GM18867 (cell line): ENCODE measurements around the gene CHEK1.

ENCODE experiments used
- ATAC-seq: cut with Tn5 transposase; IDR thresholded peaks from one replicate; pipeline ENCODE4 v1.9.1; 2021; ENCODE audit warnings: mild to moderate bottlenecking, moderate library complexity; ENCODE audit not compliant: unreplicated experiment

Gene CHEK1

DNA sequence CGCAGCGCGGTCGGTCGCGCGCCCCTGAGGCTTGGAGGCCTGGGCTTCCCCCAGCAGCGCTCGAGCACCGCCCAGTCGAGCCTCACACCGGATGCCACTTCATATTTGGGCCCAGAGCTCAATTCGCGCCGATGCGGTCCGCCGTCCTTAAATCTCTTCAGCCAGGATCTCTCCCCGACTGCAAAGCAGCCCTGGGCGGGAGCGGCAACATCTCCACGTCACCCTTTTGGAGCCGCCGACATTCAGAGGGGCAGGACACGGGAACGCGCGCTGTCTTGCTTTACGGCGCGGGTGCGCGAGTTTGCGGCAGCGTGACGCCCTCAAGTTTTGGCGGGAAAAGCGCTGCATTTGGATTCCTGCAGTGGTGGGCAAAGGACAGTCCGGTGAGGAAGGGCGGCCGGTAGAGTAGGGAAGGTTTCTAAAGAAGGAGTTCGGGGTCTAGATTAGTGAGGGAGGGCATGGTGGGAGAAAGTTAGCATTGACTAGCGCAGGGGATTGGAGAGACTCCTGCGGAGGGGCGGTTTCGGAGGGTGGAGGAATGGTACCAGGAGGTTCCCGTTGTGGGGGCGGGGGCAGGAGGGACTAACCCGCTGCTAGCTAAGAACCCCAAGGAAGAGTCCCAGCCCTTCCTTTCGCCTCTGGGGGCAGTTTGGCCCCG is 796 bp downstream of the CHEK1 start:
- ATAC-seq, result peak; percentile 87

- peak; percentile 42 for ATAC-seq
Measured at GRCh38 chr11:125626288-125626950, 1.5 kb downstream of the CHEK1 start.

DNA sequence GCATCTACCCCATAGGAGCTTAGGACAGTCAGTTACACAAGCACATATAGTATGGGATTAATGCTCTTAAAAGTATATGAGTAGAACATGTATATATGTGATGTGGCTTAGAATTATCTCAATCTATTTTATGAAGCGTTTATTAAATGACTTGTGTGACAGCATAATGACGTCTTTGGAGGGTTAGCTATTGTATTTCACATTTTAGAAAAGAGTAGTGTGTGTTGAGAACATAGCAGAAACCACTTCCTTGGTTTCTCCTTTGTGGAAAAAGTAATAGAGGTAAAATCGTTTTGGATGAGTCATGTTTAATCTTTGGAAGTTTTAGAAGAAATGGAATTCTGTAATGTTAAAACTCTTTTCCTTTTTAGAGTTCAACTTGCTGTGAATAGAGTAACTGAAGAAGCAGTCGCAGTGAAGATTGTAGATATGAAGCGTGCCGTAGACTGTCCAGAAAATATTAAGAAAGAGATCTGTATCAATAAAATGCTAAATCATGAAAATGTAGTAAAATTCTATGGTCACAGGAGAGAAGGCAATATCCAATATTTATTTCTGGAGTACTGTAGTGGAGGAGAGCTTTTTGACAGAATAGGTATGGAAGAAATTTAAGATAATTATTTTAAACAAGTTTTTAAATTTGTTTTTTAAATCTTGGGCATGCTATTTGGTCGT is 2.4 kb downstream of the CHEK1 start:
- ATAC-seq, result no peak

- ATAC-seq, result no peak
Measured at GRCh38 chr11:125637840-125638239, 12.9 kb downstream of the CHEK1 start.

DNA sequence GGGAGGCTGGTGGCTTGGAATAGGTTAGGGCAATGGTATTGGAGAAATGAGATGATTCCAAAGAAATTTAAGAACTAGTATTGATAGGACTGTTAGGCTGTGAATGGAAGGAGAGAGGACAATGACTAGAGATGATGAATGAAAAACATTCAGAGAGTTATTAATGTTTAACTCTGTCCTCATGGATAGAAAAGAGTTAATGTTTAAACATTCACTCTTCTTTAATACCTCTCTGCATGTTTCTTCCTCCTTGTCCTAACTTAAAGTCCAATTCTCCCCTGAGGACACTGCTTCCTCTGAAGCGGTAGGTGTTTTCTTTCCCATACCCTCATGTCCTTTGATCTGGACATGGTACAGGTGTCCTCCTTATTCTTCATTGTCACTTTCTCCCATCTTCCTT is 13.4 kb downstream of the CHEK1 start:
- ATAC-seq, result no peak

- no peak for ATAC-seq
Measured at GRCh38 chr11:125645871-125646270, 20.9 kb downstream of the CHEK1 start.

GRCh38 chr11:125649465-125650166 is 24.7 kb downstream of the CHEK1 start:
- no peak for ATAC-seq

- no peak for ATAC-seq
Measured at GRCh38 chr11:125662689-125663088, 37.7 kb downstream of the CHEK1 start.

- no peak for ATAC-seq
Measured at GRCh38 chr11:125663910-125664309, 38.9 kb downstream of the CHEK1 start.

- ATAC-seq, result no peak
Measured at GRCh38 chr11:125667151-125667550, 42.2 kb downstream of the CHEK1 start.

DNA sequence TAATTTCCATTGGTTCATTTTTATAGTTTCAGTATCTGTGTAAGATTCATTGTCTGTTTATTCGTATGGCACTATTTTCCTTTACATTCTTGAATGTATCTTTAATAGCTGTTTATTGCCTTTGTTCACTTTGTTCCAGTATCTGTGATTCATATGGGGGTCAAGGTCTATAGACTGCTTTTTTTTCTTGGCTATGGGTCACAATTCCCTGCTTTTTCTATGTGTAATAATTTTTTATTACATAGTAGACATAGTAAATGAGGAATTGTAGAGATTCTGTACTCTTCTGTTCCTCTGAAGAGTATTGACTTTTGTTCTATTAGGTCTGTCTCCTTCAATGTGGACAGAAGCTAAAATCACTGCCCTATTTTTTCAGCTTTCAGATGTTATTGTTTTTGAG is 45.2 kb downstream of the CHEK1 start:
- no peak for ATAC-seq

DNA sequence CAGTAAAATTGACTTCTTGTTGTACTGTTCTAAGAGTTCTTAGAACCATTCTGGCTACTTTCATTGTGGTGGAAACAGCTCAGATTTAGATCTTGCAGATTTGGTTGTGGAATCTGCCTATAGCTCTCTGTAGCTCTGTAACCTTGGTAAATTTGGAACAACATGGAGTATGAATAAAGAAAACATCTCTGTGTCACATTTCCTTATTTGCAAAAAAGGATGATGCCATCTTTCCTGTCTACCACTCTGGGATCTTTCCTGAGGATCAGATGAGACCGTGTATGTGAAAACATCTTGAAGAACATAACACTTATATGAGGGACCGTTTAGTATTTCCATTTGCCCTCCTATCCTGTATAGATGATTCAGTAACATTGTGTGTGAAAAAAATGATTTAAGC is 46.6 kb downstream of the CHEK1 start:
- no peak for ATAC-seq

DNA sequence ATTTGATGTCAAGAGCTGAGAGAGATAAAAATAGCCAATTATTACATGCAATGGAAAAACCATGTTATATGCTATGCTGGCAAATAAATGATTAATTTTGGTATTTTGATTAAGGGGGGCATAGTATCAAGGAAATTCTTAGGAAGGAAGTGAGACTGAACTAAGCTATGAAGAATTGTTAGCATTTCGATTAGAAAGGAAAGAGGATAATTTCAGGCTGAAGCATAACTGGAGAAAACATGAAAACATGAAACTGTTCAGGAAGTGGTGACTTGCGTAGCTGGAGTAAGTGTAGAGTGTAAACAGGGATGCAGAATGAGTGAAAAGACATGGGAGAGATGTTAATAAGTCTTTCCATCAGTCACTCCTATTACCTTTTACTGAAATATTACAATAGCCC is 49.2 kb downstream of the CHEK1 start:
- no peak for ATAC-seq

GRCh38 chr11:125675196-125675595 is 50.2 kb downstream of the CHEK1 start:
- no peak for ATAC-seq

DNA sequence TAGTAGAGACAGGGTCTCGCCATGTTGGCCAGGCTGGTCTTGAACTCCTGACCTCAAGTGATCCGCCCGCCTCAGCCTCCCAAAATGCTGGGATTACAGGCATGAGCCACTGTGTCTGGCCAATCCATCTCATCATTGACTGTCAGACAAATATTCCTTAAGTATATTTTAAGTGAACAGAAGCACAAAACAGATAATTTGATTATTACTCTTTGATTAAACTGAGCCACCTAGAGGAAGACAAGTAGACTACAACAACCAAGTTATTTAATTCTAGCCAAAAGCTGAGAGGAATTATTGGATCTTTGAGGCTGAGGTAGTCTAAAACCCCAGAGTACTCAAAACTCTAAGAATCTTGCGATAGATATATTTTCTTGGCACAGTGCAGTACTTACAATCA is 54.4 kb downstream of the CHEK1 start:
- no peak for ATAC-seq

- ATAC-seq, result no peak
Measured at GRCh38 chr11:125679837-125680236, 54.9 kb downstream of the CHEK1 start.

DNA sequence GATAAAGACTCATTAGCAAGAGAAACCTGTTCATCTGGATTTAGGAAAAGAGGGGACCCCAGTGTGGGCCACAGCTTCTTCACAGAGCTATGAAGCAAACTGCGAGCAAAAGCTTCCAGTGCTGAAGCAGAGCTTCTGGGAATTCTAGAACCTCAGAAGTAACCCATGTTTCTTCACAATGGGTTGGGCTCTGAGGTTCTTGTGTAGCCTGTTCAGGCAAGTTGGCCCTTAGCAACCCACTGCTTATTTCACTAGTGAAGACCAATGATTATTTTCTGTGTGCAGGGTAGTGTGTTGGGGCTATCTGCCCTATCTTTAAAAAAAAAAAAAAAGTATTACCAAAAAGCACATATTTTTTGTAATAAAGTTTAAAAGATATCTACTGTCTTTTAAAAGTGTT is 55.8 kb downstream of the CHEK1 start, which contains the start of gene ACRV1:
ACRV1 (minus strand) TSS at position 101 of the 400 bp plus-strand sequence; CDS start at position 34, 67 bp downstream.
- ATAC-seq, result no peak

DNA sequence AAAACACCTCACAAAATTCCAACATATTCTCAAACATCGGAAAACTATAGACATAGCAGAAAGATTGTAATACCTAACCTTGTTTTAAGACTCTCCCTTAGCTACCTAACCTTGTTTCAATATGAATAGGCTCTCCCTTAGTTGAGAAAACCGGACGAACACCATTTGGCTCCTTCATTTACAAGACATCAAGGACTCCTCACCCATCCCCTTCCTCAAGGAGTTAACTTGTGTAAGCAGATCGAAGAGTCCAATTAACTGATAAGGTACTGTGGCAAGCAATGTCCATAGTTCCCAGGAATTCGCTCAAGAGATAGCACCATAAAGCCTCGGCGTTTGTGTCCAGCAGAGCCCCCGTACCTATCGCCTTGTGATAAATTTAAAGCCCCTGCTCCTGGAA is 60.3 kb downstream of the CHEK1 start:
- ATAC-seq, result no peak

DNA sequence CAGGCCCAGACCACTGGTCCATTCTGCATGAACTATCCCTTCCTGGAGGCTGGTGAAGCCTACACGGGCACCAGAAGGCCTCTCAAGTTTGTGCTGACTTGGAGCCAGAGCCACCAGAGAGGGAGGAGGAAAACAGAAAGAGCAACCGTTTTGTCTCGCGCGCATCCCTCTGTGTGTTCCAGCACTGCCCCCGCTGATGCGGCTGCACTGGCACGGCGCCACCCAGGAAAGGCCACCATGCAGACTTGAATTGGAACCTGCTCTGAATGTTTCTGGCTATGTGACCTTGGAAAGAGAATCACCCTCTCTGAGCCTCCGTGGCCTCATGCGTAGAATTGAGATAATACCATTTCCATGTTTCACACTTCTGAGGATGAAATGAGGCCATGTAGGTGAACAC is 63.1 kb downstream of the CHEK1 start:
- ATAC-seq, result no peak

- no peak for ATAC-seq
Measured at GRCh38 chr11:125688632-125689031, 63.7 kb downstream of the CHEK1 start.

- ATAC-seq, result no peak
Measured at GRCh38 chr11:125689274-125689859, 64.4 kb downstream of the CHEK1 start.
